ENCODE results near the gene MBD1. TPM values are rescaled to one million over a fixed set of nuclear protein-coding genes. Genes with fewer than 3 reads are reported as not detected.

The MBD1 gene
- total and polyA plus RNA-seq, 2 of the 13 experiments (the other 11 are each of a cell fraction or from before 2014, with no cell fraction given): 25.5 to 28.6 TPM

GRCh38 chr18:50266248-50266704 is 15.0 kb downstream of the MBD1 start, which contains the start of gene CFAP53 (continued):
- TF ChIP-seq ATRX (CRISPR knock-in tag; IDR thresholded peaks at IDR 0.05; ENCODE audit: borderline replicate concordance): no peak
- TF ChIP-seq CCDC6 (CRISPR knock-in tag; IDR thresholded peaks at IDR 0.05): no peak
- TF ChIP-seq E2F2 (CRISPR knock-in tag; IDR thresholded peaks at IDR 0.05; ENCODE audit: borderline replicate concordance): no peak
- TF ChIP-seq HOXD1 (CRISPR knock-in tag; IDR thresholded peaks at IDR 0.05): no peak
- no peak for TF ChIP-seq ZNF224 (CRISPR knock-in tag; IDR thresholded peaks at IDR 0.05)
- TF ChIP-seq CC2D1A (CRISPR knock-in tag; IDR thresholded peaks at IDR 0.05): 0 out of 2 replicates have a peak, but pooled peaks have one; percentile 46
- TF ChIP-seq SIX4 (CRISPR knock-in tag; IDR thresholded peaks at IDR 0.05): no peak
- TF ChIP-seq ZC3H4 (CRISPR knock-in tag; IDR thresholded peaks at IDR 0.05; ENCODE audit: borderline replicate concordance): no peak
- TF ChIP-seq ZFP82 (CRISPR knock-in tag; IDR thresholded peaks at IDR 0.05; ENCODE audit: borderline replicate concordance): no peak
- TF ChIP-seq PAWR (CRISPR knock-in tag; IDR thresholded peaks at IDR 0.05; ENCODE audit: borderline replicate concordance): no peak
- no peak for TF ChIP-seq ATF3 (CRISPR knock-in tag; IDR thresholded peaks at IDR 0.05)
- no peak for TF ChIP-seq KLF13 (CRISPR knock-in tag; IDR thresholded peaks at IDR 0.05)
- TF ChIP-seq CBX2 (IDR thresholded peaks at IDR 0.05; ENCODE audit: low read depth, low read length): no peak
- TF ChIP-seq CBX2 (CRISPR knock-in tag; IDR thresholded peaks at IDR 0.05; ENCODE audit: low read depth): no peak
- no peak for TF ChIP-seq EED (CRISPR knock-in tag; IDR thresholded peaks at IDR 0.05)
- TF ChIP-seq ZNF253 (CRISPR knock-in tag; IDR thresholded peaks at IDR 0.05; ENCODE audit: borderline replicate concordance): no peak
- no peak for TF ChIP-seq FIP1L1 (IDR thresholded peaks at IDR 0.05; ENCODE audit: borderline replicate concordance, insufficient read depth, low read depth, low read length)
- 0 out of 2 replicates have a peak, but pooled peaks have one; percentile 38 for TF ChIP-seq ZNF891 (CRISPR knock-in tag; IDR thresholded peaks at IDR 0.05)
- TF ChIP-seq JUN (CRISPR knock-in tag; IDR thresholded peaks at IDR 0.05): no peak
- no peak for TF ChIP-seq ZBTB10 (CRISPR knock-in tag; IDR thresholded peaks at IDR 0.05; ENCODE audit: borderline replicate concordance)
- TF ChIP-seq ZNF205 (CRISPR knock-in tag; IDR thresholded peaks at IDR 0.05): no peak; the same call in 1 of the 2 replicates
- 0 out of 2 replicates have a peak, but pooled peaks have one; percentile 44 for TF ChIP-seq ZNF567 (CRISPR knock-in tag; IDR thresholded peaks at IDR 0.05; ENCODE audit: borderline replicate concordance)
- TF ChIP-seq MTERF4 (CRISPR knock-in tag; IDR thresholded peaks at IDR 0.05): no peak

Measured in HepG2 (cell line).